Measurements from ENCODE around the gene EXOSC10. TPM values are rescaled to one million over a fixed set of nuclear protein-coding genes. Genes with fewer than 3 reads are reported as not detected.
"Not testable (repeated sequence)": the region's sequence is repeated elsewhere in the genome, so short reads cannot be mapped to it uniquely, and the experiment has no call there.

The EXOSC10 gene
- total and polyA plus RNA-seq, 4 donors = 16.9 to 90.5 (median 49.6) TPM

GRCh38 chr1:11100806-11101205, 1.1 kb upstream of the EXOSC10 start:
- not testable (repeated sequence) for H3K4me1 ChIP-seq (ENCODE audit: control insufficient read depth in 1 of 2, insufficient read depth in 2 of 2, low read length in 2 of 2); DNase-seq; H3K4me3 ChIP-seq (ENCODE audit: low read length in 2 of 2); H3K36me3 ChIP-seq (ENCODE audit: control insufficient read depth in 1 of 2, insufficient read depth in 2 of 2, low read length in 1 of 2); H3K9me3 ChIP-seq (ENCODE audit: control insufficient read depth, low read length); H3K27me3 ChIP-seq (ENCODE audit: control insufficient read depth in 1 of 2, insufficient read depth in 2 of 2, low read length in 1 of 2); ATAC-seq (ENCODE audit: low FRiP score); H3K27ac ChIP-seq (ENCODE audit: low read depth in 1 of 2, low read length in 2 of 2)
- intact Hi-C loops (cut with DNase I) = loop anchor here in 1 of 2 donors (5.0 kb wide), 1 partner anchor 56 kb away; no protein-coding TSS in a partner anchor
- 95 to 96% methylated on average over 17 of the region's 17 CpGs for WGBS, 2 donors

DNA sequence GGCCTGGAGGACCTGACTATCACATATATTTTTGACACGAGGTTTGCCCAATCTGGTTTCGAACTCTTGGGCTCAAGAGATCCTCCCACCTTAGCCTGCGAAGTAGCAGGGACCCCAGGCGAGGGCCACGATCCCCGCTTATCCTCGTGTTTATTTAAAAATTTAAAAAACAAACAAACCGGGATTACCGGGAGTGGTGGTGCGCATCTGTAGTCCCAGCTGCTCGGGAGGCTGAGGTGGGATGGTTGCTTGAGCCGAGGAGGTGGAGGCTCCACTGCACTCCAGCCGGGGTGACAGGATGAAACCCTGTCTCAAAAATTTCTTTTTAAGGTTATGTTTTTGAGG, 452 bp upstream of the EXOSC10 start:
- intact Hi-C loops (cut with DNase I) = loop anchor here in 1 of 2 donors (5.0 kb wide), 1 partner anchor 57 kb away; no protein-coding TSS in a partner anchor
- ATAC-seq (ENCODE audit: low FRiP score) (peak; percentile 62), DNase-seq (no peak)

GRCh38 chr1:11098931-11099309, 749 bp downstream of the EXOSC10 start:
- H3K4me3 ChIP-seq (ENCODE audit: low read length in 2 of 2) = peak overlapping the region; percentile 61 to 90
- DNase-seq (no peak), ATAC-seq (ENCODE audit: low FRiP score) (no peak)
- WGBS, 2 donors = 12 to 15% methylated on average over 5 of the region's 5 CpGs
- H3K27ac ChIP-seq (ENCODE audit: low read depth in 1 of 2, low read length in 2 of 2) = no peak overlapping the region
- intact Hi-C loops (cut with DNase I) = no loop called here
- no peaks in the 10 kb centered on the region for H3K27me3 ChIP-seq (ENCODE audit: control insufficient read depth in 1 of 2, insufficient read depth in 2 of 2, low read length in 1 of 2)
- no peaks in the 10 kb centered on the region for H3K9me3 ChIP-seq (ENCODE audit: control insufficient read depth, low read length)
- H3K4me1 ChIP-seq (ENCODE audit: control insufficient read depth in 1 of 2, insufficient read depth in 2 of 2, low read length in 2 of 2) = no peaks in the 10 kb centered on the region
- H3K36me3 ChIP-seq (ENCODE audit: control insufficient read depth in 1 of 2, insufficient read depth in 2 of 2, low read length in 1 of 2) = peaks cover 0 to 3% of the 10 kb centered on the region in 2 donors

More for the DNA sequence above, 452 bp upstream of the EXOSC10 start:
- Histone ChIP-seq H3K4me1 (ENCODE audit: control insufficient read depth in 1 of 2, insufficient read depth in 2 of 2, low read length in 2 of 2) (no peaks in the 10 kb centered on the region), H3K27me3 (ENCODE audit: control insufficient read depth in 1 of 2, insufficient read depth in 2 of 2, low read length in 1 of 2) (no peaks in the 10 kb centered on the region), H3K9me3 (ENCODE audit: control insufficient read depth, low read length) (no peaks in the 10 kb centered on the region), H3K36me3 (ENCODE audit: control insufficient read depth in 1 of 2, insufficient read depth in 2 of 2, low read length in 1 of 2) (peaks cover 0 to 3% of the 10 kb centered on the region in 2 donors), H3K4me3 (ENCODE audit: low read length in 2 of 2) (peak overlapping the region; percentile 15 to 90), H3K27ac (ENCODE audit: low read depth in 1 of 2, low read length in 2 of 2) (no peak overlapping the region)
- WGBS, 2 donors = 39 to 47% methylated on average over 13 of the region's 13 CpGs

DNA sequence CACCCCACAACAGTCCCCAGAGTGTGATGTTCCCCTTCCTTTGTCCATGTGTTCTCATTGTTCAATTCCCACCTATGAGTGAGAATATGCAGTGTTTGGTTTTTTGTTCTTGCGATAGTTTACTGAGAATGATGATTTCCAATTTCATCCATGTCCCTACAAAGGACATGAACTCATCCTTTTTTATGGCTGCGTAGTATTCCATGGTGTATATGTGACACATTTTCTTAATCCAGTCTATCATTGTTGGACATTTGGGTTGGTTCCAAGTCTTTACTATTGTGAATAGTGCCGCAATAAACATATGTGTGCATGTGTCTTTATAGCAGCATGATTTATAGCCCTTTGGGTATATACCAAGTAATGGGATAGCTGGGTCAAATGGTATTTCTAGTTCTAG, 15.9 kb downstream of the EXOSC10 start:
- H3K4me1 ChIP-seq (ENCODE audit: control insufficient read depth in 1 of 2, insufficient read depth in 2 of 2, low read length in 2 of 2); H3K27me3 ChIP-seq (ENCODE audit: control insufficient read depth in 1 of 2, insufficient read depth in 2 of 2, low read length in 1 of 2); intact Hi-C loops (cut with DNase I); ATAC-seq (ENCODE audit: low FRiP score); H3K4me3 ChIP-seq (ENCODE audit: low read length in 2 of 2); H3K27ac ChIP-seq (ENCODE audit: low read depth in 1 of 2, low read length in 2 of 2); H3K9me3 ChIP-seq (ENCODE audit: control insufficient read depth, low read length); DNase-seq; H3K36me3 ChIP-seq (ENCODE audit: control insufficient read depth in 1 of 2, insufficient read depth in 2 of 2, low read length in 1 of 2): not testable (repeated sequence)
- 90 to 96% methylated on average over 2 of the region's 3 CpGs for WGBS, 2 donors

GRCh38 chr1:11080931-11081330, 18.7 kb downstream of the EXOSC10 start:
- 85 to 87% methylated on average over 12 of the region's 12 CpGs for WGBS, 2 donors
- ATAC-seq (ENCODE audit: low FRiP score) = no peak
- peaks cover 0 to 12% of the 10 kb centered on the region in 2 donors for H3K36me3 ChIP-seq (ENCODE audit: control insufficient read depth in 1 of 2, insufficient read depth in 2 of 2, low read length in 1 of 2)

DNA sequence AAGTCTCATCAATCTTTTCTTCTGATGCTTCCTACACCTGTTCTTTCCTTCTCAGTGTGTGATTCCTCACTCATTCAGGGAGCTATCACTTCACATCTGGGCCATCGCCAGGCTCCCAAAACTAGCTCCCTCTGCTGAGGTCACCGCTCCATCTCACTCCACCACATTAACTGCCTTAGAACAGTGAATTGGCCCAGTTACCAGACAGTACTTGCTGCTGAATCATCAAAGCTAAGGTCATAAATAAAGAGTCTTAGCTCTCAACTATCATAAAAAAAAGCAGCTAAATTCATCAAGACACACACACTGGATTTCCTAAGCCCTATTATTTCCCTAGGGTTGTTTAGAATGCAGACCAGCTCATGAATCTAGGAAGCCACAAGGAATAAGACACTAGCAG, 21.0 kb downstream of the EXOSC10 start:
- intact Hi-C loops (cut with DNase I) = no loop called here
- WGBS, 2 donors = 97 to 98% methylated on average over 2 of the region's 2 CpGs
- no peaks in the 10 kb centered on the region for H3K9me3 ChIP-seq (ENCODE audit: control insufficient read depth, low read length)
- no peak overlapping the region for H3K27ac ChIP-seq (ENCODE audit: low read depth in 1 of 2, low read length in 2 of 2)
- no peaks in the 10 kb centered on the region for H3K4me1 ChIP-seq (ENCODE audit: control insufficient read depth in 1 of 2, insufficient read depth in 2 of 2, low read length in 2 of 2)
- no peak for ATAC-seq (ENCODE audit: low FRiP score)
- H3K4me3 ChIP-seq (ENCODE audit: low read length in 2 of 2) = no peak overlapping the region
- no peaks in the 10 kb centered on the region for H3K27me3 ChIP-seq (ENCODE audit: control insufficient read depth in 1 of 2, insufficient read depth in 2 of 2, low read length in 1 of 2)
- DNase-seq = no peak
- H3K36me3 ChIP-seq (ENCODE audit: control insufficient read depth in 1 of 2, insufficient read depth in 2 of 2, low read length in 1 of 2) = peaks cover 3 to 14% of the 10 kb centered on the region in 2 donors

More at GRCh38 chr1:11080931-11081330, 18.7 kb downstream of the EXOSC10 start:
- Histone ChIP-seq H3K4me3 (ENCODE audit: low read length in 2 of 2) (no peak overlapping the region), H3K27me3 (ENCODE audit: control insufficient read depth in 1 of 2, insufficient read depth in 2 of 2, low read length in 1 of 2) (no peaks in the 10 kb centered on the region), H3K9me3 (ENCODE audit: control insufficient read depth, low read length) (no peaks in the 10 kb centered on the region), H3K4me1 (ENCODE audit: control insufficient read depth in 1 of 2, insufficient read depth in 2 of 2, low read length in 2 of 2) (no peaks in the 10 kb centered on the region), H3K27ac (ENCODE audit: low read depth in 1 of 2, low read length in 2 of 2) (no peak overlapping the region)
- intact Hi-C loops (cut with DNase I) = no loop called here
- peak in 1 of 2 donors; percentile 43 for DNase-seq

DNA sequence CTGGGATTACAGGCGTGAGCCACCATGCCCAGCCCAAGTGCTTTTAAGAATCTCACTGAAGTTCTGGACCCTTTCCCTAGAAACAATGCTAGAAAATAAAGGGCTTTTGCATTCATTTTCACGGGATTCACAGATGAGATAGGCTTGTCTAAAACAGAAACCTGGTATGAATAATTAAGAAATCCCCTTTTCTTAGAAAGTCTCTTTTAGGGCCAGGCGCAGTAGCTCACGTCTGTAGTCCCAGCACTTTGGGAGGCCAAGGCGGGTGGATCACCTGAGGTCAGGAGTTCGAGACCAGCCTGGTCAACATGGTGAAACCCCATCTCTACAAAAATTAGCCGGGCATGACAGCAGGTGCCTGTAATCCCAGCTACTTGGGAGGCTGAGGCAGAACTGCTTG, 26.3 kb downstream of the EXOSC10 start:
- WGBS, 2 donors = 92 to 93% methylated on average over 7 of the region's 7 CpGs
- peaks cover 3 to 18% of the 10 kb centered on the region in 2 donors for H3K36me3 ChIP-seq (ENCODE audit: control insufficient read depth in 1 of 2, insufficient read depth in 2 of 2, low read length in 1 of 2)
- H3K4me1 ChIP-seq (ENCODE audit: control insufficient read depth in 1 of 2, insufficient read depth in 2 of 2, low read length in 2 of 2); H3K27ac ChIP-seq (ENCODE audit: low read depth in 1 of 2, low read length in 2 of 2); ATAC-seq (ENCODE audit: low FRiP score); H3K4me3 ChIP-seq (ENCODE audit: low read length in 2 of 2); H3K9me3 ChIP-seq (ENCODE audit: control insufficient read depth, low read length); H3K27me3 ChIP-seq (ENCODE audit: control insufficient read depth in 1 of 2, insufficient read depth in 2 of 2, low read length in 1 of 2); intact Hi-C loops (cut with DNase I): not testable (repeated sequence)
- DNase-seq = peak in 1 of 2 donors; percentile 25

DNA sequence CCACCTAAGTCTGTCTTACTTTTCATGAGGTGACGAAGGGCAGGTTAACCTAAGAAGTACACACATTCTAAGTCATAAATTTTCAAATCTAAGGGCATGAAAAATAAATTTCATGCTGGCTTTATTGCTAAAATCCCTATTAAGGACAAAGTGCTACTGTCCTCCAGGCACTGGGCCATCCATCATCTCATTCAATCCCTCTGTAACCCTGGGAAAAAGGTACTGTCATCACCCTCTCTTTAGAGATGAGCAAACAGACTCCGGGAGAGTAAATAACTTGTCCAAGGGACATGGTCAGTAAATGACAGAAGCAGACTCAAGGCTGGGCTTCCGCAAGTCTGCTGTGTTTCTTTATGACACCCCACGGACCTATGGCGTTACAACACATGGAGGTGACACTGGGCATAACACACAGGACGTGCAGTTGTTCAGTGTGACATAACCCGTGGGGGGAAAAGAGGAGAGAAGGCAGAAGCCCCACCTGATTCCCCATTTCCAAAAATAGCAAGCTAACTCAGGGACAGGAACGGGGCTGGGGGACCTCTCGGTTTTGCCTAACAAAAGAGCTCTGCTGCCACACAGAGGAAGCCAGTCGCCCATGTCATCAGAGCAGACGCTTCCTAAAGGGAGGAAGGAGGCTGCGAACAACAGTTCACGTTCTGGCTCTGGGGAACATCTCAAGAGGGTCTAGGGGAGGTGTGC, 27.3 kb downstream of the EXOSC10 start:
- DNase-seq (peak in 1 of 2 donors; percentile 45), ATAC-seq (ENCODE audit: low FRiP score) (no peak)
- peaks cover 3 to 18% of the 10 kb centered on the region in 2 donors for H3K36me3 ChIP-seq (ENCODE audit: control insufficient read depth in 1 of 2, insufficient read depth in 2 of 2, low read length in 1 of 2)
- no peak overlapping the region for H3K4me3 ChIP-seq (ENCODE audit: low read length in 2 of 2)
- 64 to 66% methylated on average over 13 of the region's 13 CpGs for WGBS, 2 donors
- H3K4me1 ChIP-seq (ENCODE audit: control insufficient read depth in 1 of 2, insufficient read depth in 2 of 2, low read length in 2 of 2) = no peaks in the 10 kb centered on the region
- H3K27me3 ChIP-seq (ENCODE audit: control insufficient read depth in 1 of 2, insufficient read depth in 2 of 2, low read length in 1 of 2) = no peaks in the 10 kb centered on the region
- no peaks in the 10 kb centered on the region for H3K9me3 ChIP-seq (ENCODE audit: control insufficient read depth, low read length)
- intact Hi-C loops (cut with DNase I) = no loop called here
- H3K27ac ChIP-seq (ENCODE audit: low read depth in 1 of 2, low read length in 2 of 2) = no peak overlapping the region
